Measurements from ENCODE around the gene EHBP1. TPM values are rescaled to one million over a fixed set of nuclear protein-coding genes. Genes with fewer than 3 reads are reported as not detected.

EHBP1 gene
- total RNA-seq, 2 experiments from 2014 or later = 21.4 to 22.3 TPM

- CTCF ChIA-PET = interaction anchor here (1.2 kb wide), 1 partner anchor 9 kb away, joined by 3 read pairs; no protein-coding TSS in a partner anchor
Observed at GRCh38 chr2:62765619-62766376, 60.3 kb downstream of the EHBP1 start.

GRCh38 chr2:62768615-62769014 lies 63.1 kb downstream of the EHBP1 start:
- no peak for TF ChIP-seq CTCF (IDR thresholded peaks at IDR 0.05)
- H3K4me3 Mint-ChIP-seq = no peak overlapping the region
- Histone ChIP-seq H3K9me3 (ENCODE audit: control insufficient read depth in 1 of 2, insufficient read depth in 1 of 2, low read length in 2 of 2) (no peaks in the 10 kb centered on the region), H3K27ac (ENCODE audit: low read depth in 1 of 2, low read length in 2 of 2) (no peak overlapping the region), H3K4me3 (ENCODE audit: low read length) (no peak overlapping the region), H3K4me1 (ENCODE audit: insufficient read depth, low read length) (no peaks in the 10 kb centered on the region), H3K36me3 (ENCODE audit: insufficient read depth, low read length) (no peaks in the 10 kb centered on the region), H3K27me3 (ENCODE audit: control insufficient read depth in 1 of 2, insufficient read depth in 2 of 2, low read length in 2 of 2) (no peaks in the 10 kb centered on the region)
- no peaks in the 10 kb centered on the region for H3K27me3 Mint-ChIP-seq
- peaks cover 25% of the 10 kb centered on the region for H3K36me3 Mint-ChIP-seq (ENCODE audit: low read depth)
- ATAC-seq (ENCODE audit: poor library complexity) = no peak
- CTCF ChIA-PET = interaction anchor here (1.1 kb wide), 1 partner anchor 70 kb away, joined by 3 read pairs; no protein-coding TSS in a partner anchor
- intact Hi-C loops (cut with DNase I, micrococcal nuclease) = no loop called here
- DNase-seq = no peak
- H3K9me3 Mint-ChIP-seq = no peaks in the 10 kb centered on the region
- POLR2A ChIA-PET = no interaction called here
- H3K27ac Mint-ChIP-seq = no peak overlapping the region
- H3K4me1 Mint-ChIP-seq (ENCODE audit: low read depth) = no peaks in the 10 kb centered on the region

More at GRCh38 chr2:62765619-62766376, 60.3 kb downstream of the EHBP1 start:
- H3K4me3 ChIP-seq (ENCODE audit: low read length) = no peak overlapping the region
- POLR2A ChIA-PET = no interaction called here
- H3K9me3 ChIP-seq (ENCODE audit: control insufficient read depth in 1 of 2, insufficient read depth in 1 of 2, low read length in 2 of 2) = no peaks in the 10 kb centered on the region
- intact Hi-C loops (cut with DNase I, micrococcal nuclease) = no loop called here
- H3K27ac ChIP-seq (ENCODE audit: low read depth in 1 of 2, low read length in 2 of 2) = no peak overlapping the region
- H3K4me1 Mint-ChIP-seq (ENCODE audit: low read depth) = peaks cover 2% of the 10 kb centered on the region
- no peaks in the 10 kb centered on the region for H3K36me3 ChIP-seq (ENCODE audit: insufficient read depth, low read length)
- H3K27me3 Mint-ChIP-seq = no peaks in the 10 kb centered on the region
- H3K4me3 Mint-ChIP-seq = no peak overlapping the region
- H3K36me3 Mint-ChIP-seq (ENCODE audit: low read depth) = peaks cover 25% of the 10 kb centered on the region
- H3K27me3 ChIP-seq (ENCODE audit: control insufficient read depth in 1 of 2, insufficient read depth in 2 of 2, low read length in 2 of 2) = no peaks in the 10 kb centered on the region
- H3K4me1 ChIP-seq (ENCODE audit: insufficient read depth, low read length) = no peaks in the 10 kb centered on the region
- TF ChIP-seq CTCF (IDR thresholded peaks at IDR 0.05) = no peak
- DNase-seq (no peak), ATAC-seq (ENCODE audit: poor library complexity) (no peak)
- H3K9me3 Mint-ChIP-seq = no peaks in the 10 kb centered on the region
- H3K27ac Mint-ChIP-seq = no peak overlapping the region

- Histone ChIP-seq H3K9me3 (ENCODE audit: control insufficient read depth in 1 of 2, insufficient read depth in 1 of 2, low read length in 2 of 2) (no peaks in the 10 kb centered on the region), H3K27me3 (ENCODE audit: control insufficient read depth in 1 of 2, insufficient read depth in 2 of 2, low read length in 2 of 2) (no peaks in the 10 kb centered on the region), H3K4me1 (ENCODE audit: insufficient read depth, low read length) (no peaks in the 10 kb centered on the region), H3K27ac (ENCODE audit: low read depth in 1 of 2, low read length in 2 of 2) (no peak overlapping the region), H3K4me3 (ENCODE audit: low read length) (no peak overlapping the region), H3K36me3 (ENCODE audit: insufficient read depth, low read length) (no peaks in the 10 kb centered on the region)
- Mint-ChIP-seq H3K36me3 (ENCODE audit: low read depth) (peaks cover 25% of the 10 kb centered on the region), H3K4me1 (ENCODE audit: low read depth) (no peaks in the 10 kb centered on the region), H3K4me3 (no peak overlapping the region), H3K27me3 (no peaks in the 10 kb centered on the region), H3K27ac (no peak overlapping the region), H3K9me3 (no peaks in the 10 kb centered on the region)
- intact Hi-C loops (cut with DNase I, micrococcal nuclease) = loop anchor here in 1 of 2 experiments (10.0 kb wide), 1 partner anchor 776 kb away; no protein-coding TSS in a partner anchor
- DNase-seq = no peak
- POLR2A ChIA-PET = interaction anchor here (0.6 kb wide), 1 partner anchor 150 kb away, joined by 3 read pairs; no protein-coding TSS in a partner anchor
- TF ChIP-seq CTCF (IDR thresholded peaks at IDR 0.05) = no peak
- CTCF ChIA-PET = interaction anchor here (1.0 kb wide), 1 partner anchor 9 kb away, joined by 3 read pairs; no protein-coding TSS in a partner anchor
- no peak for ATAC-seq (ENCODE audit: poor library complexity)
Observed at GRCh38 chr2:62770629-62771028, 65.1 kb downstream of the EHBP1 start.

Data from CD4-positive, alpha-beta T cell (primary cell).